Effector memory CD8-positive, alpha-beta T cell (primary cell): ENCODE measurements around the gene ZNF365.
A peak's percentile ranks its signal among the peaks of the same experiment; 100 is the strongest.
"Not testable (repeated sequence)": the region's sequence is repeated elsewhere in the genome, so short reads cannot be mapped to it uniquely, and the experiment has no call there.

Experiments used
- ATAC-seq: fragments of 150-1000 bp; cut with Tn5 transposase; replicated peaks from 2 replicates; pipeline ENCODE4 v1.10.0; 2021; ENCODE audit warnings: mild to moderate bottlenecking, moderate library complexity
- DNase-seq, 3 experiments: peaks; one replicate each; pipeline ENCODE4 v3.0.0; 2021
- H3K27ac Mint-ChIP-seq, 2 donors: one replicate each; pipeline ENCODE4 v1.8.0; 2022; ENCODE audit warnings: mild to moderate bottlenecking in 2 of 2, mixed read lengths in 2 of 2, moderate library complexity in 2 of 2
- H3K27me3 Mint-ChIP-seq, 2 donors: one replicate each; pipeline ENCODE4 v1.8.0; 2022; ENCODE audit warnings: mixed read lengths in 2 of 2
- H3K36me3 Mint-ChIP-seq: one replicate; pipeline ENCODE4 v1.8.0; 2022; ENCODE audit warnings: mild to moderate bottlenecking, moderate library complexity, mixed read lengths; ENCODE audit not compliant: insufficient read depth
- H3K4me1 Mint-ChIP-seq, 2 donors: one replicate each; pipeline ENCODE4 v1.8.0; 2022; ENCODE audit warnings: low read depth in 2 of 2, mixed read lengths in 2 of 2
- H3K4me3 Mint-ChIP-seq, 2 donors: one replicate each; pipeline ENCODE4 v1.8.0; 2022; ENCODE audit warnings: mild to moderate bottlenecking in 2 of 2, mixed read lengths in 2 of 2, moderate library complexity in 2 of 2
- H3K9me3 Mint-ChIP-seq, 2 donors: one replicate each; pipeline ENCODE4 v1.8.0; 2022; ENCODE audit warnings: mixed read lengths in 2 of 2

The ZNF365 gene

GRCh38 chr10:62352356-62352970 is 21.7 kb upstream of the ZNF365 start:
- Mint-ChIP-seq H3K9me3 (peaks cover 1 to 6% of the 10 kb centered on the region in 2 donors), H3K27me3 (peaks cover 0 to 6% of the 10 kb centered on the region in 2 donors)
- no peak for DNase-seq

GRCh38 chr10:62354916-62355315 is 19.3 kb upstream of the ZNF365 start:
- no peaks in the 10 kb centered on the region for H3K36me3 Mint-ChIP-seq
- H3K27ac Mint-ChIP-seq = no peak overlapping the region
- H3K4me3 Mint-ChIP-seq = no peak overlapping the region
- DNase-seq (no peak), ATAC-seq (no peak)
- H3K27me3 Mint-ChIP-seq = peaks cover 0 to 6% of the 10 kb centered on the region in 2 donors
- H3K9me3 Mint-ChIP-seq = peaks cover 0 to 8% of the 10 kb centered on the region in 2 donors
- H3K4me1 Mint-ChIP-seq = peaks cover 2 to 6% of the 10 kb centered on the region in 2 donors

More at GRCh38 chr10:62352356-62352970, 21.7 kb upstream of the ZNF365 start:
- no peak for ATAC-seq
- H3K4me3 Mint-ChIP-seq = no peak overlapping the region
- no peak overlapping the region for H3K27ac Mint-ChIP-seq
- H3K36me3 Mint-ChIP-seq = peaks cover 4% of the 10 kb centered on the region
- peaks cover 2 to 6% of the 10 kb centered on the region in 2 donors for H3K4me1 Mint-ChIP-seq

GRCh38 chr10:62356447-62356846 is 17.7 kb upstream of the ZNF365 start:
- Mint-ChIP-seq H3K36me3 (no peaks in the 10 kb centered on the region), H3K27me3 (no peaks in the 10 kb centered on the region), H3K9me3 (peaks cover 0 to 8% of the 10 kb centered on the region in 2 donors), H3K27ac (no peak overlapping the region), H3K4me3 (no peak overlapping the region), H3K4me1 (peaks cover 2 to 12% of the 10 kb centered on the region in 2 donors)
- ATAC-seq (no peak), DNase-seq (no peak)

GRCh38 chr10:62358151-62358550 is 16.0 kb upstream of the ZNF365 start:
- not testable (repeated sequence) for H3K4me3 Mint-ChIP-seq, H3K36me3 Mint-ChIP-seq, DNase-seq, ATAC-seq, H3K9me3 Mint-ChIP-seq, H3K27me3 Mint-ChIP-seq, H3K27ac Mint-ChIP-seq
- peaks cover 2 to 16% of the 10 kb centered on the region in 2 donors for H3K4me1 Mint-ChIP-seq

GRCh38 chr10:62373639-62373994 is 552 bp upstream of the ZNF365 start:
- ATAC-seq = no peak
- no peak for DNase-seq
- no peaks in the 10 kb centered on the region for H3K27me3 Mint-ChIP-seq
- peaks cover 3% of the 10 kb centered on the region for H3K36me3 Mint-ChIP-seq
- no peaks in the 10 kb centered on the region for H3K9me3 Mint-ChIP-seq
- peaks cover 17 to 27% of the 10 kb centered on the region in 2 donors for H3K4me1 Mint-ChIP-seq
- peak overlapping the region; percentile 77 to 87 for H3K27ac Mint-ChIP-seq
- peak overlapping the region; percentile 79 to 88 for H3K4me3 Mint-ChIP-seq

GRCh38 chr10:62374862-62375710 is 917 bp downstream of the ZNF365 start:
- peak overlapping the region; percentile 79 to 88 for H3K4me3 Mint-ChIP-seq
- no peak for ATAC-seq
- no peaks in the 10 kb centered on the region for H3K9me3 Mint-ChIP-seq
- peak overlapping the region; percentile 82 to 86 for H3K27ac Mint-ChIP-seq
- peaks cover 6% of the 10 kb centered on the region for H3K36me3 Mint-ChIP-seq
- H3K27me3 Mint-ChIP-seq = no peaks in the 10 kb centered on the region
- peaks cover 19 to 27% of the 10 kb centered on the region in 2 donors for H3K4me1 Mint-ChIP-seq
- DNase-seq = no peak

- no peaks in the 10 kb centered on the region for H3K9me3 Mint-ChIP-seq
- ATAC-seq = no peak
- H3K4me3 Mint-ChIP-seq = peak overlapping the region; percentile 10 to 88
- H3K36me3 Mint-ChIP-seq = peaks cover 6% of the 10 kb centered on the region
- H3K27me3 Mint-ChIP-seq = no peaks in the 10 kb centered on the region
- DNase-seq = no peak
- H3K4me1 Mint-ChIP-seq = peaks cover 27 to 39% of the 10 kb centered on the region in 2 donors
- H3K27ac Mint-ChIP-seq = no peak overlapping the region
Measured at GRCh38 chr10:62376071-62377025, 2.2 kb downstream of the ZNF365 start.

- ATAC-seq (no peak), DNase-seq (no peak)
- Mint-ChIP-seq H3K36me3 (peaks cover 6% of the 10 kb centered on the region), H3K27ac (no peak overlapping the region), H3K9me3 (no peaks in the 10 kb centered on the region), H3K4me1 (peaks cover 28 to 41% of the 10 kb centered on the region in 2 donors), H3K4me3 (peak overlapping the region in 1 of 2 donors; percentile 31), H3K27me3 (no peaks in the 10 kb centered on the region)
Measured at GRCh38 chr10:62377026-62377415, 2.9 kb downstream of the ZNF365 start.

GRCh38 chr10:62377966-62378365 is 3.8 kb downstream of the ZNF365 start:
- no peak for ATAC-seq
- no peak for DNase-seq
- no peak overlapping the region for H3K4me3 Mint-ChIP-seq

GRCh38 chr10:62378877-62379276 is 4.7 kb downstream of the ZNF365 start:
- peaks cover 38 to 50% of the 10 kb centered on the region in 2 donors for H3K4me1 Mint-ChIP-seq
- ATAC-seq, H3K27ac Mint-ChIP-seq: not testable (repeated sequence)

More at GRCh38 chr10:62377966-62378365, 3.8 kb downstream of the ZNF365 start:
- Mint-ChIP-seq H3K27me3 (no peaks in the 10 kb centered on the region), H3K36me3 (peaks cover 6% of the 10 kb centered on the region), H3K4me1 (peaks cover 35 to 48% of the 10 kb centered on the region in 2 donors), H3K9me3 (no peaks in the 10 kb centered on the region), H3K27ac (no peak overlapping the region)

GRCh38 chr10:62379394-62379793 is 5.2 kb downstream of the ZNF365 start:
- no peaks in the 10 kb centered on the region for H3K9me3 Mint-ChIP-seq
- peaks cover 13% of the 10 kb centered on the region for H3K36me3 Mint-ChIP-seq
- ATAC-seq (no peak), DNase-seq (no peak)
- H3K4me1 Mint-ChIP-seq = peaks cover 41 to 51% of the 10 kb centered on the region in 2 donors
- no peak overlapping the region for H3K27ac Mint-ChIP-seq
- H3K4me3 Mint-ChIP-seq = no peak overlapping the region
- H3K27me3 Mint-ChIP-seq = no peaks in the 10 kb centered on the region

More at GRCh38 chr10:62378877-62379276, 4.7 kb downstream of the ZNF365 start:
- H3K9me3 Mint-ChIP-seq, H3K27me3 Mint-ChIP-seq, DNase-seq, H3K4me3 Mint-ChIP-seq, H3K36me3 Mint-ChIP-seq: not testable (repeated sequence)

GRCh38 chr10:62380016-62380415 is 5.8 kb downstream of the ZNF365 start:
- H3K4me1 Mint-ChIP-seq = peaks cover 43 to 53% of the 10 kb centered on the region in 2 donors
- H3K4me3 Mint-ChIP-seq = no peak overlapping the region
- no peak overlapping the region for H3K27ac Mint-ChIP-seq
- H3K36me3 Mint-ChIP-seq = peaks cover 10% of the 10 kb centered on the region
- H3K9me3 Mint-ChIP-seq = no peaks in the 10 kb centered on the region
- DNase-seq (no peak), ATAC-seq (no peak)
- no peaks in the 10 kb centered on the region for H3K27me3 Mint-ChIP-seq
